Trophoblast cell (in vitro differentiated cells and primary cell): ENCODE measurements around the gene CA12.
A peak's percentile ranks its signal among the peaks of the same experiment; 100 is the strongest.

Source experiments
- DNase-seq, 2 donors: peaks; one replicate each; pipeline ENCODE4 v3.0.0-alpha.2; 2016
- H2AFZ ChIP-seq: 2 replicates; pipeline ENCODE4 v1.6.1; 2013; ENCODE audit warnings: low read length, moderate library complexity, mild to moderate bottlenecking; ENCODE audit not compliant: insufficient read depth, poor library complexity
- H2AK5ac ChIP-seq: 2 replicates; pipeline ENCODE4 v1.6.1; 2013; ENCODE audit warnings: mild to moderate bottlenecking, low read length
- H2BK120ac ChIP-seq: 2 replicates; pipeline ENCODE4 v1.6.1; 2013; ENCODE audit warnings: low read length, mild to moderate bottlenecking, moderate library complexity; ENCODE audit not compliant: insufficient read depth, poor library complexity
- H2BK12ac ChIP-seq: 2 replicates; pipeline ENCODE4 v1.6.1; 2013; ENCODE audit warnings: mild to moderate bottlenecking, low read length, moderate library complexity
- H2BK5ac ChIP-seq: 2 replicates; pipeline ENCODE4 v1.6.1; 2013; ENCODE audit warnings: low read length, low read depth, moderate library complexity, mild to moderate bottlenecking; ENCODE audit not compliant: poor library complexity
- H3K14ac ChIP-seq: 2 replicates; pipeline ENCODE4 v1.6.1; 2013; ENCODE audit warnings: mild to moderate bottlenecking, low read length
- H3K18ac ChIP-seq: 2 replicates; pipeline ENCODE4 v1.6.1; 2013; ENCODE audit warnings: mild to moderate bottlenecking, low read length
- H3K23ac ChIP-seq: 2 replicates; pipeline ENCODE4 v1.6.1; 2013; ENCODE audit warnings: low read length
- H3K27ac ChIP-seq: 2 replicates; pipeline ENCODE4 v1.5.1; 2013; ENCODE audit warnings: low read depth, mild to moderate bottlenecking, inconsistent platforms, low read length, moderate library complexity
- H3K27me3 ChIP-seq: 2 replicates; pipeline ENCODE4 v1.6.1; 2013; ENCODE audit warnings: inconsistent platforms, mild to moderate bottlenecking, low read length, moderate library complexity; ENCODE audit not compliant: insufficient read depth
- H3K36me3 ChIP-seq, 2 experiments: 1 replicate in 1 of 2; 2 replicates in 1 of 2; pipeline ENCODE4 v1.6.1; 2013; ENCODE audit warnings: low read length in 2 of 2, mild to moderate bottlenecking in 2 of 2, moderate library complexity in 1 of 2; ENCODE audit not compliant: insufficient read depth in 2 of 2, control insufficient read depth in 1 of 2
- H3K4ac ChIP-seq: 2 replicates; pipeline ENCODE4 v1.6.1; 2013; ENCODE audit warnings: low read depth, mild to moderate bottlenecking, low read length, moderate library complexity
- H3K4me1 ChIP-seq, 2 experiments: 1 replicate in 1 of 2; 2 replicates in 1 of 2; pipeline ENCODE4 v1.6.1; 2013; ENCODE audit warnings: low read length in 2 of 2, mild to moderate bottlenecking in 2 of 2, moderate library complexity in 1 of 2; ENCODE audit not compliant: insufficient read depth in 2 of 2, control insufficient read depth in 1 of 2
- H3K4me2 ChIP-seq: 2 replicates; pipeline ENCODE4 v1.6.1; 2013; ENCODE audit warnings: inconsistent platforms, mild to moderate bottlenecking, low read length, moderate library complexity
- H3K4me3 ChIP-seq: 2 replicates; pipeline ENCODE4 v1.5.1; 2013; ENCODE audit warnings: mild to moderate bottlenecking, low read depth, low read length, inconsistent platforms
- H3K79me1 ChIP-seq: one replicate; pipeline ENCODE4 v1.6.1; 2013; ENCODE audit warnings: low read length
- H3K79me2 ChIP-seq: 2 replicates; pipeline ENCODE4 v1.6.1; 2013; ENCODE audit warnings: low read length, mild to moderate bottlenecking; ENCODE audit not compliant: control insufficient read depth, insufficient read depth, poor library complexity
- H3K9ac ChIP-seq: 2 replicates; pipeline ENCODE4 v1.6.1; 2013; ENCODE audit warnings: mild to moderate bottlenecking, low read length
- H3K9me3 ChIP-seq: 2 replicates; pipeline ENCODE4 v1.6.1; 2013; ENCODE audit warnings: low read depth, mild to moderate bottlenecking, control low read depth, inconsistent platforms, low read length; ENCODE audit not compliant: insufficient read depth
- H4K12ac ChIP-seq: 2 replicates; pipeline ENCODE4 v1.6.1; 2013; ENCODE audit warnings: low read depth, mild to moderate bottlenecking, low read length, moderate library complexity
- H4K8ac ChIP-seq: 2 replicates; pipeline ENCODE4 v1.6.1; 2013; ENCODE audit warnings: low read depth, mild to moderate bottlenecking, low read length, moderate library complexity
- H4K91ac ChIP-seq: one replicate; pipeline ENCODE4 v1.6.1; 2013; ENCODE audit warnings: low read depth, mild to moderate bottlenecking, low read length, moderate library complexity
- WGBS: extraction: QIAGEN DNeasy Blood & Tissue Kit; methylation state at CpG from one replicate; pipeline ENCODE4 v1.1.7; 2013; ENCODE audit warnings: missing lambda C conversion rate; ENCODE audit not compliant: insufficient read length, insufficient coverage; ENCODE audit errors: extremely low coverage; 5-methylcytosine and 5-hydroxymethylcytosine counted together

Gene CA12

GRCh38 chr15:63313825-63314224, 67.8 kb downstream of the CA12 start:
- DNase-seq = no peak
- H3K4ac ChIP-seq = no peak overlapping the region
- no peaks in the 10 kb centered on the region for H3K9me3 ChIP-seq
- H2BK120ac ChIP-seq = no peak overlapping the region
- no peak overlapping the region for H2AK5ac ChIP-seq
- no peak overlapping the region for H2BK12ac ChIP-seq
- H3K4me1 ChIP-seq = peaks cover 0 to 2% of the 10 kb centered on the region in 2 experiments
- H3K79me1 ChIP-seq = no peaks in the 10 kb centered on the region
- H3K4me3 ChIP-seq = no peak overlapping the region
- no peak overlapping the region for H3K9ac ChIP-seq
- no peak overlapping the region for H2AFZ ChIP-seq
- no peaks in the 10 kb centered on the region for H3K36me3 ChIP-seq
- H3K4me2 ChIP-seq = no peak overlapping the region
- no peak overlapping the region for H4K8ac ChIP-seq
- no peaks in the 10 kb centered on the region for H3K27me3 ChIP-seq
- no peak overlapping the region for H3K27ac ChIP-seq
- H3K18ac ChIP-seq = no peak overlapping the region
- WGBS = no CpG with 5 or more reads among the region's 4 CpGs
- no peaks in the 10 kb centered on the region for H3K79me2 ChIP-seq
- H4K12ac ChIP-seq = no peak overlapping the region
- no peak overlapping the region for H4K91ac ChIP-seq
- H2BK5ac ChIP-seq = no peak overlapping the region
- no peak overlapping the region for H3K14ac ChIP-seq
- H3K23ac ChIP-seq = no peak overlapping the region

- Histone ChIP-seq H3K4ac (no peak overlapping the region), H3K4me2 (no peak overlapping the region), H4K91ac (no peak overlapping the region), H3K23ac (no peak overlapping the region), H3K4me3 (no peak overlapping the region), H2AFZ (no peak overlapping the region), H3K36me3 (no peaks in the 10 kb centered on the region), H2AK5ac (no peak overlapping the region), H3K27ac (no peak overlapping the region), H3K9me3 (no peaks in the 10 kb centered on the region), H2BK120ac (no peak overlapping the region), H3K9ac (no peak overlapping the region), H2BK12ac (no peak overlapping the region), H2BK5ac (no peak overlapping the region), H3K27me3 (no peaks in the 10 kb centered on the region), H3K18ac (no peak overlapping the region), H4K12ac (no peak overlapping the region), H3K4me1 (peaks cover 2 to 6% of the 10 kb centered on the region in 2 experiments), H3K79me2 (no peaks in the 10 kb centered on the region), H4K8ac (no peak overlapping the region), H3K79me1 (no peaks in the 10 kb centered on the region), H3K14ac (no peak overlapping the region)
- no peak for DNase-seq
- no CpG with 5 or more reads among the region's 1 CpG for WGBS
Measured at GRCh38 chr15:63312286-63312685, 69.4 kb downstream of the CA12 start.

- DNase-seq = no peak
- Histone ChIP-seq H3K4ac (no peak overlapping the region), H4K8ac (no peak overlapping the region), H4K91ac (no peak overlapping the region), H3K23ac (no peak overlapping the region), H3K9me3 (no peaks in the 10 kb centered on the region), H3K36me3 (no peaks in the 10 kb centered on the region), H3K4me3 (no peak overlapping the region), H3K79me1 (no peaks in the 10 kb centered on the region), H2BK5ac (no peak overlapping the region), H2AK5ac (no peak overlapping the region), H3K9ac (no peak overlapping the region), H3K4me2 (no peak overlapping the region), H3K79me2 (no peaks in the 10 kb centered on the region), H2BK12ac (no peak overlapping the region), H3K27me3 (no peaks in the 10 kb centered on the region), H3K14ac (no peak overlapping the region), H4K12ac (no peak overlapping the region), H3K27ac (no peak overlapping the region), H2BK120ac (no peak overlapping the region), H2AFZ (no peak overlapping the region), H3K4me1 (peaks cover 2 to 6% of the 10 kb centered on the region in 2 experiments), H3K18ac (no peak overlapping the region)
- no CpG with 5 or more reads among the region's 3 CpGs for WGBS
Measured at GRCh38 chr15:63310646-63311045, 71.0 kb downstream of the CA12 start.

- no peaks in the 10 kb centered on the region for H3K36me3 ChIP-seq
Measured at GRCh38 chr15:63308947-63309346, 72.7 kb downstream of the CA12 start.

More at GRCh38 chr15:63308947-63309346, 72.7 kb downstream of the CA12 start:
- peak in 1 of 2 donors; percentile 70 for DNase-seq
- no CpG with 5 or more reads among the region's 2 CpGs for whole genome bisulfite sequencing
- Histone ChIP-seq H2BK120ac (no peak overlapping the region), H2BK12ac (no peak overlapping the region), H3K4me2 (no peak overlapping the region), H2AK5ac (no peak overlapping the region), H3K4ac (no peak overlapping the region), H4K12ac (no peak overlapping the region), H3K27ac (no peak overlapping the region), H3K14ac (no peak overlapping the region), H3K79me2 (no peaks in the 10 kb centered on the region), H3K4me1 (peaks cover 2 to 6% of the 10 kb centered on the region in 2 experiments), H3K9me3 (no peaks in the 10 kb centered on the region), H3K18ac (no peak overlapping the region), H4K8ac (no peak overlapping the region), H4K91ac (no peak overlapping the region), H3K23ac (no peak overlapping the region), H2BK5ac (no peak overlapping the region), H3K27me3 (no peaks in the 10 kb centered on the region), H3K79me1 (no peaks in the 10 kb centered on the region), H3K9ac (no peak overlapping the region), H3K4me3 (no peak overlapping the region), H2AFZ (no peak overlapping the region)
